Caco-2 (cell line): ENCODE data around the gene BEST4. TPM values are rescaled to one million over a fixed set of nuclear protein-coding genes. Genes with fewer than 3 reads are reported as not detected.

Experiments
- BruUV-seq: library from RNA; stranded (reverse); fragments of 400-500 nt; replicated peaks from 2 replicates; lab custom pipeline; 2021; lab: Mats Ljungman, UMichigan
- CTCF ChIA-PET: fragments of 300-600 bp; sonication (Branson Sonifier 250); formaldehyde crosslinking; loops from one replicate; lab custom pipeline; 2022; ENCODE audit warnings: antibody characterized with exemption; lab: Charles Lee
- POLR2A ChIA-PET: fragments of 300-600 bp; sonication (Branson Sonifier 250); formaldehyde crosslinking; loops from one replicate; lab custom pipeline; 2022; ENCODE audit warnings: antibody characterized with exemption; lab: Charles Lee
- DNase-seq, 2 experiments: peaks; one replicate each; pipeline versions ENCODE4 v3.0.0 to v3.0.0-alpha.2; 2020 to 2022
- H3K27me3 ChIP-seq: replicated peaks from 2 replicates; pipeline ENCODE4 v1.6.0; 2011; ENCODE audit warnings: low read length; ENCODE audit not compliant: control insufficient read depth, insufficient read depth
- H3K36me3 ChIP-seq: 2 replicates; pipeline ENCODE4 v1.5.1; 2011; ENCODE audit warnings: low read length; ENCODE audit not compliant: control insufficient read depth, insufficient read depth
- H3K4me1 ChIP-seq: fragments of 250-450 bp; sonication (Bioruptor Pico); 2 replicates; pipeline ENCODE4 v1.5.1; 2020; ENCODE audit warnings: mild to moderate bottlenecking
- H3K4me3 ChIP-seq: 2 replicates; pipeline ENCODE4 v1.5.1; 2011; ENCODE audit warnings: low read depth, mild to moderate bottlenecking, control low read depth, low read length
- H3K9me3 ChIP-seq: fragments of 250-450 bp; sonication (Bioruptor Pico); 2 replicates; pipeline ENCODE4 v1.5.1; 2020; ENCODE audit warnings: mild to moderate bottlenecking, moderate library complexity
- H3K27ac Mint-ChIP-seq: one replicate; pipeline ENCODE4 v1.8.0; 2022; ENCODE audit warnings: mixed read lengths; ENCODE audit not compliant: unreplicated experiment
- H3K27me3 Mint-ChIP-seq: one replicate; pipeline ENCODE4 v1.8.0; 2022; ENCODE audit warnings: mixed read lengths; ENCODE audit not compliant: insufficient read depth, unreplicated experiment
- H3K36me3 Mint-ChIP-seq: one replicate; pipeline ENCODE4 v1.8.0; 2022; ENCODE audit warnings: mild to moderate bottlenecking, mixed read lengths; ENCODE audit not compliant: insufficient read depth, unreplicated experiment
- H3K4me1 Mint-ChIP-seq: one replicate; pipeline ENCODE4 v1.8.0; 2022; ENCODE audit warnings: low read depth, mixed read lengths; ENCODE audit not compliant: unreplicated experiment
- H3K4me3 Mint-ChIP-seq: one replicate; pipeline ENCODE4 v1.8.0; 2022; ENCODE audit warnings: mild to moderate bottlenecking, moderate library complexity, mixed read lengths; ENCODE audit not compliant: unreplicated experiment
- H3K9me3 Mint-ChIP-seq: one replicate; pipeline ENCODE4 v1.8.0; 2022; ENCODE audit warnings: mixed read lengths; ENCODE audit not compliant: unreplicated experiment
- intact Hi-C: fragments of 100-400 bp; cut with micrococcal nuclease; formaldehyde crosslinking; loops from one replicate; pipeline ENCODE4 v1.10.0; 2022; ENCODE audit not compliant: unreplicated experiment
- total RNA-seq: library from RNA; stranded (reverse); gene quantifications from 2 replicates; pipeline ENCODE4 v1.2.3, GENCODE V29; 2022
- TF ChIP-seq, protein P1 (sequence below), 2 experiments: fragments of 200-600 bp in 1 of 2; IDR thresholded peaks; 1 replicate in 1 of 2; 2 replicates in 1 of 2; pipeline versions ENCODE4 v1.5.1 to v1.8.0; 2011 to 2022; ENCODE audit warnings: antibody characterized with exemption in 1 of 2, control low read depth in 1 of 2, inconsistent platforms in 1 of 2, low read depth in 1 of 2, low read length in 1 of 2, mild to moderate bottlenecking in 1 of 2, moderate library complexity in 1 of 2; ENCODE audit not compliant: insufficient read depth in 1 of 2, severe bottlenecking in 1 of 2, unreplicated experiment in 1 of 2

The BEST4 gene
- total RNA-seq, 1 experiment from 2014 or later = not detected

DNA sequence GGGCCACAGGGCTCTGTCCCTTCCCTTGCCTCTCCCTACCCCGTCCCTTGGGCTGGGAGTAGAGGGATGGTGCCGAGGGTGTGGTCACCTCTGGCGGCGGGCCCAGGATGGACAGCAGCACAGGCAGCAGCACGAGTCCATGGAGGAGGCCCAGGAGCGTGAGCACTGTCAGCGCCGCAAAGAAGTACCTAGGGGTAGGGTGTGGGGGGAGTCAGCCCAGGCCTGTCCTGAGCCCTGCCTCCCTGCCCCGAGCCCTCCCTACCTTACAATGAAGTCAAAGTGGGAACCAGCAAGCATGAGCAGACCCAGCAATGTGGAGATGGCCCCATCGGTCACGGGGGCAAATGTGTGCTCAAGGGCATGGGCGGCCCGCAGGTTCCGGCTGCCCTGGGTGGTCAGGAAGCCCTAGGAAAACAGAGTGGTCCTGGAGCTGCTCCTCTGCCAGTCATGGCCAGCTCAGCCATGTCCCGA is 35.0 kb upstream of the BEST4 start:
- no peaks in the 10 kb centered on the region for H3K27me3 Mint-ChIP-seq
- Histone ChIP-seq H3K9me3 (no peaks in the 10 kb centered on the region), H3K36me3 (no peaks in the 10 kb centered on the region), H3K27me3 (no peaks in the 10 kb centered on the region), H3K4me3 (no peak overlapping the region), H3K4me1 (no peaks in the 10 kb centered on the region)
- ChIA-PET POLR2A (no interaction called here), CTCF (interaction anchor here (0.6 kb wide), 1 partner anchor 90 kb away, joined by 4 read pairs; no protein-coding TSS in a partner anchor)
- TF ChIP-seq, protein P1, sequence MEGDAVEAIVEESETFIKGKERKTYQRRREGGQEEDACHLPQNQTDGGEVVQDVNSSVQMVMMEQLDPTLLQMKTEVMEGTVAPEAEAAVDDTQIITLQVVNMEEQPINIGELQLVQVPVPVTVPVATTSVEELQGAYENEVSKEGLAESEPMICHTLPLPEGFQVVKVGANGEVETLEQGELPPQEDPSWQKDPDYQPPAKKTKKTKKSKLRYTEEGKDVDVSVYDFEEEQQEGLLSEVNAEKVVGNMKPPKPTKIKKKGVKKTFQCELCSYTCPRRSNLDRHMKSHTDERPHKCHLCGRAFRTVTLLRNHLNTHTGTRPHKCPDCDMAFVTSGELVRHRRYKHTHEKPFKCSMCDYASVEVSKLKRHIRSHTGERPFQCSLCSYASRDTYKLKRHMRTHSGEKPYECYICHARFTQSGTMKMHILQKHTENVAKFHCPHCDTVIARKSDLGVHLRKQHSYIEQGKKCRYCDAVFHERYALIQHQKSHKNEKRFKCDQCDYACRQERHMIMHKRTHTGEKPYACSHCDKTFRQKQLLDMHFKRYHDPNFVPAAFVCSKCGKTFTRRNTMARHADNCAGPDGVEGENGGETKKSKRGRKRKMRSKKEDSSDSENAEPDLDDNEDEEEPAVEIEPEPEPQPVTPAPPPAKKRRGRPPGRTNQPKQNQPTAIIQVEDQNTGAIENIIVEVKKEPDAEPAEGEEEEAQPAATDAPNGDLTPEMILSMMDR (IDR thresholded peaks at IDR 0.05; ENCODE audit: insufficient read depth in 1 of 2, low read depth in 1 of 2, low read length in 1 of 2, severe bottlenecking in 1 of 2, unreplicated experiment in 1 of 2) = no peak
- H3K4me3 Mint-ChIP-seq = no peak overlapping the region
- intact Hi-C loops = no loop called here
- H3K4me1 Mint-ChIP-seq = no peaks in the 10 kb centered on the region
- DNase-seq = no peak
- no peak overlapping the region for H3K27ac Mint-ChIP-seq
- peaks cover 19% of the 10 kb centered on the region for H3K36me3 Mint-ChIP-seq
- no TSS peak for BruUV-seq
- no peaks in the 10 kb centered on the region for H3K9me3 Mint-ChIP-seq

DNA sequence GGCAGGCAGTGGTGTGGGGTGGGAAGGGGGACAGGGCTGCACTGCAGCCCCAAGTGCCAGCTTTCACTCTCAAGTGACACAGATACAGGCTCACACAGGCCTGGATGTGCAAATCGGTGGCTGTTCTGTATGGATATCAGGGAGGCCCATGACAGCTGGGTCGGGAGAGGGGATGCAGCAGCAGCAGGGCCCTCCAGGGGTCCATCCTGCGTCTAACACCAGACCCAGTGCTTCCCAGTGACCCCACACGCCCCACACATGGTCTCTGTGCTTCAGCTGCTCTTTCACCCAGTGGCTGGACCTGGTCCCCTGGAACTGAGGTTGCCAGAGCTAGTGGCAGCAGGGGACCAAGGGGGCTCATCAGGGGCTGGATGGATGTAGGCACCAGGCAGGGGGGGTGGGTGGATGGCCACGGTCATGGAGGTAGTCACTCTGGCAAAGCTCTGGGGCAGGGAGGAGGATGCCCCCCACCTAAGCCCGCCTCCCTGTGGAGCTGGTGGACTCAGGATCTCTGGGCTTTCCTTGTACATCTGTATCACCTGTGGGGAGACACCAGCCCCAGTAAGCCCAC is 34.2 kb upstream of the BEST4 start:
- Mint-ChIP-seq H3K27ac (no peak overlapping the region), H3K4me3 (no peak overlapping the region), H3K4me1 (no peaks in the 10 kb centered on the region), H3K36me3 (peaks cover 19% of the 10 kb centered on the region), H3K27me3 (no peaks in the 10 kb centered on the region), H3K9me3 (no peaks in the 10 kb centered on the region)
- TF ChIP-seq, protein P1 (IDR thresholded peaks at IDR 0.05; ENCODE audit: insufficient read depth in 1 of 2, low read depth in 1 of 2, low read length in 1 of 2, severe bottlenecking in 1 of 2, unreplicated experiment in 1 of 2) = no peak
- ChIA-PET CTCF (no interaction called here), POLR2A (no interaction called here)
- intact Hi-C loops = no loop called here
- Histone ChIP-seq H3K4me1 (no peaks in the 10 kb centered on the region), H3K9me3 (no peaks in the 10 kb centered on the region), H3K27me3 (no peaks in the 10 kb centered on the region), H3K36me3 (no peaks in the 10 kb centered on the region), H3K4me3 (no peak overlapping the region)
- no TSS peak for BruUV-seq
- no peak for DNase-seq

DNA sequence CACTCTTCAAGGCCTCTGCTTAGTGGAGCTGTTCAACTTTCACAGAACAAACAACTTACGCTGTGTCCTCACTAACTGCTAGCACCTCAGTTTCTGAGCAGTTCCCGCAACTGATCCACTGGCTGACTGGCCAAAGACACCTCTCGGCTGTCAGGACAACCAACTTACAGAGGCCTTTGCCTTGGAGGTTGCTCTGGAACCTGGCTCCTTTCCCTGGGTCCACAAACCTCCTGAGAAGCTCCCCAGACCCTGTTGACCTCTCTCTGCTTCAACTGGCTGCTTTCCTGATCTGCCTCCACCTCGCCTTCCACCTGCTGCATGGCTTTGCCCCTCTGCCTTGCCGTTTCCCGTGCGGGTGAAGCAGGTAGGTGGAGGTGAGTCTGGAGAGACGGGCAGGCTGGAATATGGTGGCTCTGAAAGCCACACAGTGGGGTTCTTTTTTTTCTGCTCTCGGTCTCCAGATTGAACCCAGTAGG is 33.3 kb upstream of the BEST4 start:
- TF ChIP-seq, protein P1 (IDR thresholded peaks at IDR 0.05; ENCODE audit: insufficient read depth in 1 of 2, low read depth in 1 of 2, low read length in 1 of 2, severe bottlenecking in 1 of 2, unreplicated experiment in 1 of 2) = no peak
- peak overlapping the region; percentile 100 for H3K27ac Mint-ChIP-seq
- DNase-seq = no peak
- ChIA-PET POLR2A (no interaction called here), CTCF (no interaction called here)
- H3K4me1 Mint-ChIP-seq = no peaks in the 10 kb centered on the region
- peaks cover 19% of the 10 kb centered on the region for H3K36me3 Mint-ChIP-seq
- H3K27me3 ChIP-seq = no peaks in the 10 kb centered on the region
- no peak overlapping the region for H3K4me3 ChIP-seq
- H3K27me3 Mint-ChIP-seq = no peaks in the 10 kb centered on the region
- no peaks in the 10 kb centered on the region for H3K36me3 ChIP-seq
- H3K9me3 Mint-ChIP-seq = no peaks in the 10 kb centered on the region
- intact Hi-C loops = no loop called here
- H3K9me3 ChIP-seq = no peaks in the 10 kb centered on the region
- H3K4me1 ChIP-seq = no peaks in the 10 kb centered on the region
- no TSS peak for BruUV-seq
- H3K4me3 Mint-ChIP-seq = peak overlapping the region; percentile 80
